T-helper 2 cell treated with Interferon-gamma antibody and Interleukin-4, amounts not matched to agents 5 μg/mL and 100 μg/mL, for 36 hours (primary cell): ENCODE measurements around the gene PLAU.
A peak's percentile ranks its signal among the peaks of the same experiment; 100 is the strongest.
"Not testable (repeated sequence)": the region's sequence is repeated elsewhere in the genome, so short reads cannot be mapped to it uniquely, and the experiment has no call there.

ENCODE experiments used
- DNase-seq: peaks from one replicate; pipeline ENCODE4 v3.0.0; 2021; ENCODE audit warnings: low spot score
- H3K27ac Mint-ChIP-seq: one replicate; pipeline ENCODE4 v1.8.0; 2021; ENCODE audit warnings: mild to moderate bottlenecking, mixed read lengths
- H3K27me3 Mint-ChIP-seq: one replicate; pipeline ENCODE4 v1.8.0; 2021; ENCODE audit warnings: low read depth, mixed read lengths
- H3K36me3 Mint-ChIP-seq: one replicate; pipeline ENCODE4 v1.8.0; 2021; ENCODE audit warnings: low read depth, mixed read lengths
- H3K4me1 Mint-ChIP-seq: one replicate; pipeline ENCODE4 v1.8.0; 2021; ENCODE audit warnings: low read depth, mixed read lengths
- H3K4me3 Mint-ChIP-seq: one replicate; pipeline ENCODE4 v1.8.0; 2022; ENCODE audit warnings: mild to moderate bottlenecking, moderate library complexity, mixed read lengths
- H3K9me3 Mint-ChIP-seq: one replicate; pipeline ENCODE4 v1.8.0; 2021; ENCODE audit warnings: mixed read lengths

Gene PLAU

DNA sequence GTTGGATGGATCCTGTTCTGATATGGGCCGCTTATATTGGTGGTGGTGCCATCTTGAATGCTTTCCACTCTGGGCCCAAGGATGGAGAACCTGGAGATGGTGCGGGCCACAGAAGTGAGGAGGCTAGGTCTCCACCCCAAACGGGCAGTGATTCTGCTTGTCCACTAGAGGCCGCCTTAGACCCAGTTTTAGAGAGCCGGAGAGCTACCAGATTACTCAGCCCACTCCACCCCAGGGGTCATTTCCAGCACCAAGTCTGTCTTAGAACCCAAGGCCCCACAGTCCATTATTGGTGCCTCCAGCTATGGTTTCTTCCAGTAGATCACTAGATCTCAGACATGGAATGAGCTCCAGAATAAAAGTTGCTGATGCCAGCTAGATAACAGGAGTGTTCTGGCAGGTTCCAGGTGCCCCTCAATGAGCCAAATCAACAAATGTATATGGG lies 24.8 kb upstream of the PLAU start:
- Mint-ChIP-seq H3K4me3 (no peak overlapping the region), H3K4me1 (peaks cover 12% of the 10 kb centered on the region), H3K27ac (no peak overlapping the region), H3K27me3 (no peaks in the 10 kb centered on the region), H3K9me3 (no peaks in the 10 kb centered on the region), H3K36me3 (no peaks in the 10 kb centered on the region)
- peak; percentile 54 for DNase-seq

DNA sequence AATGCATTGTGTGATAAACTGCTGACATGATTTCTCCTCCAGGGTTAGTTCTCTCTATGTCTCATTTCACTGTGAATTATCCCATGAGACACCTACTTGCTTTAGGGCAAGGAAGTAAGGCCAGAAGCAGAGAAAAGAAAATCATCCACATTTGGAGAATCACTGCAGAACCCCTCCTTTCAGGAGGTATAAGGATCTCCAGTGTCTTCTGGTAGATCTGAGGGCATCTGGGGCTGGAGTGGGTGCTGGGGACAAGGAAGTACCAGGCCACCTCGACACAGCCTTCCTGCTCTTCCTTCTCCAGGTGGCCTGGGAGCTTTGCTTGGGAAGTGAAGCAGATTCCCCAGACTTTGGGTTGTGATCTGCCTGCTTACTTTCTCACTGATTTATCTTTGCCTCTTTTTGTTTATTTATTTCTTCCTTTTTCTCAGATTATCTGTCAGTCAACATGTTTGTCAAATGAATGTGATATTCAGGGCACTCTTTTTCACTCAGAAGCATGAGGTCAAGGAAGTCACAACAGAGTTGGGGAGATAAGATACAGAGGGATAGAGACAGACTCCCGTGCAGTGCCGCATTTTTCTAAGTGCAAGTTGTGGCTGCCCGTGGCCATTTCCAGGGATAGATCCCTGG lies 24.2 kb upstream of the PLAU start:
- no peak overlapping the region for H3K4me3 Mint-ChIP-seq
- peaks cover 12% of the 10 kb centered on the region for H3K4me1 Mint-ChIP-seq
- H3K27me3 Mint-ChIP-seq, result no peaks in the 10 kb centered on the region
- no peak overlapping the region for H3K27ac Mint-ChIP-seq
- H3K9me3 Mint-ChIP-seq, result no peaks in the 10 kb centered on the region
- no peaks in the 10 kb centered on the region for H3K36me3 Mint-ChIP-seq
- DNase-seq, result no peak

DNA sequence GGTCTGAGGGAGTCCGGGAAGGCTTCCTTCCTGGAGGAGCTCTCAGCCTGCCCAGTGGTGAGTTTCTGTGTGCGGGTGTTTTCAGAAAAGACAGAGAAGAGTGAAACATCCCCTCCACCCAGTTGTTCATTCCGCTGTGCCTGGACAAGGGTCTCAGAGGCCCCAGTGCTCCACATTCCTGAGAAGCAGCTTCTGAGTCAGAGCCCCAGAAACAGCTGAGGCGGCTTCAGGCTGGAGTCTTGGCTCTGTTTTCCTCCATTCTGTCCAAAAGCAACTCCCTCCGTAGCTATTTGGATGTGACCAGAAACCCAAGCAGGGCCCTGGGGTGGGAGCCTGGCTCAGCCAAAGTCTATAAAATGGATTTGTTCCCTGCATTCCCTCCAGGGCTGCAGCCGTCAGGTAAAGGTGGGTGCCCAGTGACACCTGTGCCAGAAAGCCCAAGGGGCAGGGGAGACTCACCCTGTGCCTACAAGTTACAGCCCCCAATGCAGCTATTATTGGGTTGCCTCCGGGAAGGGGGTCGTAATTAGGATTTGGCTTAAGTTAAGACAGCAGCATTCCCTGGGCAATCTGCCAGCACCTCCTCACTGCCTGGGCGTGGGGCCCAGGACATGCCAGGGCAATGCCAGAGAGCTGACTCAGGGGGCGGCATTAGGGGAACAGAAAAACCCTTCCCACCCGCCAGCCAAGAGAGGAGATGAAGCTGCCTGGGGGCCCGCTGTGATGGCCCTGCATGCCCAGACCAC lies 23.5 kb upstream of the PLAU start:
- Mint-ChIP-seq H3K27me3 (no peaks in the 10 kb centered on the region), H3K27ac (no peak overlapping the region), H3K36me3 (no peaks in the 10 kb centered on the region), H3K9me3 (no peaks in the 10 kb centered on the region), H3K4me1 (peaks cover 12% of the 10 kb centered on the region), H3K4me3 (no peak overlapping the region)
- DNase-seq, result no peak

DNA sequence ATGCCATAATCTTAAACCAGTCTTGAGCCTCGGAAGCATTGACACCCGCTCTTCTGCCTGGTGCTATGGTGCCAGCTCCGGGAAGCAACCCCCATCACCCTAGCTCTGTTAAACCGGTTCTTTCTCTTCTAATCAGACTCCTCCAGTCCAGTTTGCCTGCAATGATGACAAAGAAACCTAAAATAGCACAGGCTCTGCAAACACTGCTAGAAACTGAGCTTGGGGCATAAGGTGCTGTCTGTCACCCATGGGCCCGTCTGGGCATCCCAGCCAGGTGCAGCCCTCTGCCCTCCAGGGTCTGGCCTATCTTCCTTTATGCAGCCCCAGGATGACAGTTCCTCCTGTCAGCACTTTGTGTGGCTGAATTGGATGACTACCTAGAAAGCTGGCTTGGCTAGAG lies 22.4 kb upstream of the PLAU start:
- Mint-ChIP-seq H3K4me3 (no peak overlapping the region), H3K9me3 (no peaks in the 10 kb centered on the region), H3K36me3 (no peaks in the 10 kb centered on the region), H3K27me3 (no peaks in the 10 kb centered on the region), H3K27ac (no peak overlapping the region), H3K4me1 (peaks cover 12% of the 10 kb centered on the region)
- DNase-seq, result no peak

DNA sequence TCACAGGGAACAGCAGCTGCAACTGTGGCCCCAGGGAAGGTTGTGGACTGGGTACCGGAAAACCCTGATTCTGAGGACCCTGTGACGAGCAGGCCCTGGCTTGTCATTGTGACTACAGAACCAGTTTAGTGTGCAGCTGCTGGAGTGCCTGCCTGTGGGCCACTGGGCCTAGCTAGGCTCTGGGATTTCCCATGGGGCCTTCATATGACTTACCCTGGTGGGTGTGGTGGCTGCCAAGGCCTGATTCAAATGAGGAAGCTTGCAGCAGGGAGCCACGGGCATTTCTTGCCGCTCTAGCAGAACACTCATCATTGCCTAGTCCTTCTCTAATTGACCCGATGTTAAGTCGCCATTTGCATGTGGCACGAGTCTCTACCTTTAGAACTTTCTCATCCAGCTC lies 21.9 kb upstream of the PLAU start:
- peaks cover 12% of the 10 kb centered on the region for H3K4me1 Mint-ChIP-seq
- H3K36me3 Mint-ChIP-seq, result no peaks in the 10 kb centered on the region
- H3K27me3 Mint-ChIP-seq, result no peaks in the 10 kb centered on the region
- DNase-seq, result peak; percentile 32
- no peak overlapping the region for H3K27ac Mint-ChIP-seq
- H3K9me3 Mint-ChIP-seq, result no peaks in the 10 kb centered on the region
- no peak overlapping the region for H3K4me3 Mint-ChIP-seq

DNA sequence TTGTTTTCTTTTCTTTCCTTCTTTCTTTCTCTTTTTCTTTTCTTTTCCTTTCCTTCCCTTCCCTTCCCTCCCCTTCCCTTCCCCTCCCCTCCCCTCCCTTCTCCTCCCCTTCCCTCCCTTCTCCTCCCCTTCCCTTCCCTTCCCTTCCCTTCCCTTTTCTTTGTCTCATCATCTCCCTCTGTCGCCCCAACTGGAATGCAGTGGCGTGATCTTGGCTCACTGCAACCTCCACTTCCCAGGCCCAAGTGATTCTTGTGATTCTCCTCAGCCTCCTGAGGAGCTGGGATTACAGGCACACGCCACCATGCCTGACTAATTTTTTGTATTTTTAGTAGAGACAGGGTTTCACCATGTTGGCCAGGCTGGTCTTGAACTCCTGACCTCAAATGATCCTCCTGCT lies 21.5 kb upstream of the PLAU start:
- not testable (repeated sequence) for H3K27ac Mint-ChIP-seq, DNase-seq, H3K4me3 Mint-ChIP-seq, H3K9me3 Mint-ChIP-seq, H3K27me3 Mint-ChIP-seq, H3K36me3 Mint-ChIP-seq
- H3K4me1 Mint-ChIP-seq, result peaks cover 12% of the 10 kb centered on the region

DNA sequence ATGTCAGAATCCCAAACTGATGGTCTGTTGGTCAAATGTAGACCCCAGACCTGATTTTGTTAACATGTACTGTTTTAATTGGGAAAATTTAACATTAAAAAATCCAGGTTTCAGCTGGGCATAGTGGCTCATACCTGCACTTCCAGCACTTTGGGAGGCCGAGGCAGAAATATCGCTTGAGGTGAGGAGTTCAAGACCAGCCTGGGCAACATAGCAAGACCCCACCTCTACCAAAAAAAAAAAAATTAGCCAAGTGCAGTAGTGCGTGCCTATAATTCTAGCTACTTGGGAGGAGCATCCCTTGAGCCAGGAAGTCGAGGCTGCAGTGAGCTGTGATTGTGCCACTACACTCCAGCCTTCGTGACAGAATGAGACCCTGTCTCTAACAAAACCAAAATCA lies 20.7 kb upstream of the PLAU start:
- H3K9me3 Mint-ChIP-seq, result no peaks in the 10 kb centered on the region
- no peak for DNase-seq
- H3K36me3 Mint-ChIP-seq, result no peaks in the 10 kb centered on the region
- H3K4me3 Mint-ChIP-seq, result no peak overlapping the region
- H3K27ac Mint-ChIP-seq, result no peak overlapping the region
- H3K4me1 Mint-ChIP-seq, result peaks cover 16% of the 10 kb centered on the region
- H3K27me3 Mint-ChIP-seq, result no peaks in the 10 kb centered on the region

DNA sequence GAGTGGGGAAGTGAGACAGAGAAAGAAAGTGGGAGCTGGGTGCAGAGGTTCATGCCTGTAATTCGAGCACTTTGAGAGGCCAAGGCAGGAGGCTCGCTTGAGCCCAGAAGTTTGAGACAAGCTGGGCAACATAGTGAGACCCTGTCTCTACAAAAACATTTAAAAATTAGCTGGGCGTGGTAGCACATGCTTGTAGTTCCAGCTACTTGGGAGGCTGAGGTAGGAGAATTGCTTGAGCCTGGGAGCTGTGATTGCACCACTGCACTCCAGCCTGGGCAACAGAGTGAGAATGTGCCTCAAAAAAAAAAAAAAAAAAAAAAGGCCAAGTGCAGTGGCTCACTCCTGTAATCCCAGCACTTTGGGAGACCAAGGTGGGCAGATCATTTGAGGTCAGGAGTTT lies 20.1 kb upstream of the PLAU start:
- not testable (repeated sequence) for H3K27me3 Mint-ChIP-seq, H3K27ac Mint-ChIP-seq, H3K4me3 Mint-ChIP-seq, DNase-seq, H3K9me3 Mint-ChIP-seq, H3K36me3 Mint-ChIP-seq
- peaks cover 15% of the 10 kb centered on the region for H3K4me1 Mint-ChIP-seq

DNA sequence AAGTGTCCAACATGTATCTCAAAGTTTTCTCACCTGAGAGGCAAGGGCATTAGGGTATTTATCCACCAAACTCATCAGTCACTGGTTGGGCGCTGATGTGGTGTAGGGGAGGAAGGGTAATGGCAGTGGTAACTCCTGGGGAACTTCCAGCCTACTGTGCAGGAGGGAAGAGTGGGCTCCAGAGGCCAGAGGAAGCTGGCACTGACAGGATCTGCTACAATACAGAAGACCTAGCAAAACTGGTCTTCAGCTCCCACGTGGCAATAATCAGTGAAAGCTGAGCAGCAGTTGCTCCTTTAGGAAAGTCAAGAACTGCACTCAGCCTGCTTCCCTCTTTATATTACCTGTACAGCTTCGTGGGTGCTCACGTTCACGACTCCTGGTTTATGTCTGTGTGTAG lies 19.4 kb upstream of the PLAU start:
- no peak overlapping the region for H3K4me3 Mint-ChIP-seq
- no peak overlapping the region for H3K27ac Mint-ChIP-seq
- H3K36me3 Mint-ChIP-seq, result no peaks in the 10 kb centered on the region
- peaks cover 8% of the 10 kb centered on the region for H3K4me1 Mint-ChIP-seq
- no peaks in the 10 kb centered on the region for H3K27me3 Mint-ChIP-seq
- no peaks in the 10 kb centered on the region for H3K9me3 Mint-ChIP-seq
- no peak for DNase-seq

DNA sequence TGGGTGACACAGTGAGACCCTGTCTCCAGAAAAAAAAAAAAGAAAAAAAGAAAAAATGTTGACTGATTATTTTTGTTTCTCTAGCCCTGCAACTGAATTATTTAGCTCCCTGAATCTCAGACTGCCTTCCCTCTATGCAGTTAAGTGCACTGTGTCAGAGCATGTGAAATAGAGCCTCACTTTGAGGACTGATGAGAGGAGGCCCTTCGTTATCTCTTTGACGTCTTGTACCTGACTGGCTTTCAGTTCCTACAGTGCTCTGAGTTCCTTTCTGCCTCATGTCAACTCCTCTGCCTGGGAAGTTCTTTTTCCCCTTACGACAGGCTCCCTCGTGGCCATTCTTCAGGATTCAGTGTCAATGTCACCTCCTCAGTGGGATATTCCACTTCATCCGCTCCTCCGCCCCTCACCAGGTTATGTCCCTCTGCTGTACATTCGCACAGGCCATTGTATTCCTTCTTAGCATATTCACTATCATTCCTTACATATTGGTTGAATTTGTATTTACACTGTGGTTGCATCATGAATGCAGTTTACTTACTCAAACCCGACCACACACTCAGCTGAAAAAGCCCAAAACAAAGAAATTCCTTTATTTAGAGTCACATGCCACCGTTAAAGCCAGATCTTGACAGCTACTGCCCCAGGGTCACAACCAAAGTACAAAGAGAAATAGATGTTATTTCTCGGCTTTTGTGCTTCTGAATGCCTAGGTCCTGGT lies 18.5 kb upstream of the PLAU start:
- H3K4me1 Mint-ChIP-seq, result peaks cover 4% of the 10 kb centered on the region
- no peak overlapping the region for H3K27ac Mint-ChIP-seq
- H3K27me3 Mint-ChIP-seq, result no peaks in the 10 kb centered on the region
- H3K4me3 Mint-ChIP-seq, result no peak overlapping the region
- no peak for DNase-seq
- no peaks in the 10 kb centered on the region for H3K9me3 Mint-ChIP-seq
- H3K36me3 Mint-ChIP-seq, result no peaks in the 10 kb centered on the region

DNA sequence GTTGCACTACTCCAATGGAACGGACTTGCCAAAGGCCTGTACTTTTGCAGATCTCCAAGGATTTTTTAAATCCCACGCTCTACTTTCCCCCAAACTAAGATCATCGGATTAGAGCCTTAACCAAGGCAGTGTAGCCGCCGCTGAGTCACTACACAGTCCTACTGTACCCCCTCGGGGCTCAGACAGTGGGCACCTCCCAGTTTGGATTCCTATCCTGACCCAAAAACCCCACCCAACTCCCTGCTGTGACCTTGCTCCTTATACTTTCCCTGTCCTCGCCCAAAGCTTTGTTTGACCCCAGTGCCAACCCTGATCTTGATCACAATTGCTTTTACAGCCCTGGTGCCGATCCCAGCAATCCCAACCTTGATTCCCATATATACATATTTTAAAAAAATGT lies 17.5 kb upstream of the PLAU start:
- Mint-ChIP-seq H3K4me3 (no peak overlapping the region), H3K27ac (no peak overlapping the region), H3K36me3 (no peaks in the 10 kb centered on the region), H3K4me1 (peaks cover 4% of the 10 kb centered on the region), H3K9me3 (no peaks in the 10 kb centered on the region), H3K27me3 (no peaks in the 10 kb centered on the region)
- DNase-seq, result no peak

DNA sequence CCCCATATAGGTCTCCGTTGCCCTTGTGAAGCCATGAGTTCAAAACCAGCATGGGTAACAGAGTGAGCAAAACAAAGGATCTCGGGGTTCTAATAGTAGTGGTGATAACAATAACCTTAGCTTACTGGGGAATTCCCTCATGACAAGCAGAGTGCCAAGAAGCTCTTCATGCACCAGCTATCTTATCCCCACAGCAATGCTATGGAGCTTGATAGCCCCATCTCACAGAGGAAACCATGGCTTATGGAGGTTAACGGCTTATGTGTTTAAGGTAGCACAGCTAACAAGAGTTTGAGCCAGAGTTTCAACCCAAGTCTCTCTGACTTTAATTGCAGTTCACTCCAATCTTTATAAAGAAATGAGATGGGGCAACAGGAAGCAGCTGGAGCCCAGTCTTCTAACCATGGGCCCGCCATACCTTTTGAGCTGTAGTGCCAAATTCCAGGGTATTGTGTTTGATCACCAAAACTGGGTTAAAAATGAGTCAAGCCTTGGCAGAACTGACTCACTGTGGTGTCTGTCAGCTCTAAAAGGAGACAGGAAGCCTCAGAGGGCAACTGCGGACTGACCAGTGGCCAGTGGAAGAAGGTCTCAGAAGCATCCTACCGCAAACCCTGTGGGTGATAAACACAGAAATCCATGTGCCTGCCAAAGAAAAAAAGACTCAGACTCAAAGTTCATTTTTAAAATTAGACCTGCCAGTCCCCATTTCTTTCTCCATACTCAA lies 16.5 kb upstream of the PLAU start:
- no peak overlapping the region for H3K4me3 Mint-ChIP-seq
- DNase-seq, result peak; percentile 25
- H3K36me3 Mint-ChIP-seq, result no peaks in the 10 kb centered on the region
- H3K27me3 Mint-ChIP-seq, result no peaks in the 10 kb centered on the region
- peaks cover 4% of the 10 kb centered on the region for H3K4me1 Mint-ChIP-seq
- no peak overlapping the region for H3K27ac Mint-ChIP-seq
- no peaks in the 10 kb centered on the region for H3K9me3 Mint-ChIP-seq

DNA sequence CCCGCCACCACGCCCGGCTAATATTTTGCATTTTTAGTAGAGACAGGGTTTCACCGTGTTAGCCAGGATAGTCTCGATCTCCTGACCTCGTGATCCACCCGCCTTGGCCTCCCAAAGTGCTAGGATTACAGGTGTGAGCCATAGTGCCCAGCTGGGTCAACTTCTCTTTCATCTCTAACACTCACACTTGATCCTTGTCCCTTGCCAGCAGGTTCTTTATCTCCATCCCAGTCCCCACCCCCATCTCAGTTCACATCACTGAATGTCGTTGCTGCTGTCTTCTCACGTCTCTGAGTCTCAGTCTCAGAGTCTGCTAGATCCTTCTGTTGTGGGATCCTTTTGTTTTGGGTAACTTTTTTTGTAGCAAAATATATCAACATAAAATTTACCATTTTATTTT lies 15.6 kb upstream of the PLAU start:
- H3K4me3 Mint-ChIP-seq, H3K4me1 Mint-ChIP-seq, H3K27ac Mint-ChIP-seq, H3K9me3 Mint-ChIP-seq, DNase-seq, H3K27me3 Mint-ChIP-seq, H3K36me3 Mint-ChIP-seq: not testable (repeated sequence)

DNA sequence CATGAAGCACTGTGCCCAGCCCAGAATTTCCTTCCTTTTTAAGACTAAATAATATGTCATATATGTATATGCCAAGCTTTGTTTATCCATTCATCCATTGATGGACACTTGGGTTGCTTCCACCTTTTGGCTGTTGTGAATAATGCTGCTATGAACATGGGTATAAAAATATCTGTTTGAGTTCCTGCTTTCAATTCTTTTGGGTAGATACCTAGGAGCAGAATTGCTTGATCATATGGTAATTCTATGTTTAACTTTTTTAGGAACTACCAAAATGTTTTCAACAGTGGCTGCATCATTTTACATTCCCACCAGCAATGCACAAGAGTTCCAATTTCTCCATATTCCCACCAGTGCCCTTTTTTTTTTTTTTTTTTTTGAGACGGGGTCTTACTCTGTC lies 13.2 kb upstream of the PLAU start:
- DNase-seq, result no peak
- Mint-ChIP-seq H3K9me3 (no peaks in the 10 kb centered on the region), H3K27me3 (peaks cover 9% of the 10 kb centered on the region), H3K4me1 (peaks cover 9% of the 10 kb centered on the region), H3K36me3 (no peaks in the 10 kb centered on the region), H3K27ac (no peak overlapping the region), H3K4me3 (no peak overlapping the region)
